NCI-H2171 treated with DMSO at 0.1 percent for 48 hours (cell line): ENCODE measurements around the gene PPP1R14C.

Source experiments
- DNase-seq: peaks from one replicate; lab custom pipeline; 2025; lab: John Stamatoyannopoulos, UW

PPP1R14C gene

GRCh38 chr6:150296890-150297289 lies 154.0 kb downstream of the PPP1R14C start:
- DNase-seq: no peak

- no peak for DNase-seq
These were observed 154.6 kb downstream of the PPP1R14C start for GRCh38 chr6:150297327-150298029.

- DNase-seq: no peak
These were observed 155.2 kb downstream of the PPP1R14C start for GRCh38 chr6:150298030-150298380.

GRCh38 chr6:150298676-150299075 lies 155.8 kb downstream of the PPP1R14C start:
- DNase-seq: no peak
